RWPE2 (cell line): ENCODE results near the gene SMPD1.

Source experiments
- ATAC-seq: fragments of 200-7000 bp; cut with Tn5 transposase; 3 replicates; pipeline ENCODE4 v1.9.1; 2021; ENCODE audit warnings: low read depth
- DNase-seq: peaks from one replicate; pipeline ENCODE4 v3.0.0-alpha.2; 2020; ENCODE audit warnings: low spot score
- H3K27ac ChIP-seq: fragments of 450-650 bp; 2 replicates; pipeline ENCODE4 v1.5.1; 2017; ENCODE audit warnings: mild to moderate bottlenecking; ENCODE audit not compliant: poor library complexity, severe bottlenecking
- H3K27me3 ChIP-seq: fragments of 250-450 bp; sonication (Bioruptor Pico); 2 replicates; pipeline ENCODE4 v1.5.1; 2021; ENCODE audit warnings: mild to moderate bottlenecking, moderate library complexity; ENCODE audit not compliant: insufficient read depth, poor library complexity, severe bottlenecking
- H3K36me3 ChIP-seq: fragments of 250-450 bp; sonication (Bioruptor Pico); 2 replicates; pipeline ENCODE4 v1.5.1; 2020; ENCODE audit warnings: low read depth, mild to moderate bottlenecking, moderate library complexity
- H3K4me1 ChIP-seq: fragments of 250-450 bp; sonication (Bioruptor Pico); 2 replicates; pipeline ENCODE4 v1.5.1; 2021; ENCODE audit warnings: mild to moderate bottlenecking, moderate library complexity; ENCODE audit not compliant: insufficient read depth, poor library complexity, severe bottlenecking
- H3K4me3 ChIP-seq: fragments of 250-450 bp; sonication (Bioruptor Pico); 2 replicates; pipeline ENCODE4 v1.5.1; 2021; ENCODE audit warnings: mild to moderate bottlenecking, moderate library complexity; ENCODE audit not compliant: severe bottlenecking
- H3K9me3 ChIP-seq: fragments of 250-450 bp; sonication (Bioruptor Pico); 2 replicates; pipeline ENCODE4 v1.5.1; 2021; ENCODE audit warnings: mild to moderate bottlenecking, moderate library complexity; ENCODE audit not compliant: severe bottlenecking
- TF ChIP-seq, protein P1 (sequence below): fragments of 450-650 bp; IDR thresholded peaks from one replicate; pipeline ENCODE4 v1.5.1; 2017; ENCODE audit warnings: mild to moderate bottlenecking, moderate library complexity; ENCODE audit not compliant: poor library complexity, severe bottlenecking

The SMPD1 gene

DNA sequence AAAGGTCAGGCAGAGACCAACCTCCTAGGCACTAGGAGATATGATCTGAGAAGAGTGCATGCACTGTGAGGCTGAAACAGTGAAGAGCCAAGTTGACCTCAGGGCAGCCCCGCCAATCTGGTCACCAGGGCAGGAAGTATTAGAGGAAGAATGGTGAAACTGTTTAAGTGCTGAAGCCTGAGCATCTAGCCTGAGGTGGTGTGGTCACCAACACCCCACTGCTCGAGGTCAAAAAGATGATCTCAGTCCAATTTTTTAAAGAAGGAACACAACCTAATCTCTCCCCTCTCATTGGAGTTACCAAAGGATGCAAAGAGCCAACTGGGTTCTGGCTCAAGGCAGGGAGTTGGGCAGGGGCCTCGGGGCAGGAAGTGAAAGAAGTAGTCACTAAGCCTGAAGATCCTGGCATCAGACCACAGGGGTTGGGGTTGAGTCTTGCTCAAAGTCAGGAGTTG is 24.6 kb downstream of the SMPD1 start:
- Histone ChIP-seq H3K4me1 (peaks cover 3% of the 10 kb centered on the region), H3K27ac (no peak overlapping the region), H3K9me3 (no peaks in the 10 kb centered on the region), H3K27me3 (no peaks in the 10 kb centered on the region), H3K4me3 (no peak overlapping the region), H3K36me3 (no peaks in the 10 kb centered on the region)
- TF ChIP-seq, protein P1, sequence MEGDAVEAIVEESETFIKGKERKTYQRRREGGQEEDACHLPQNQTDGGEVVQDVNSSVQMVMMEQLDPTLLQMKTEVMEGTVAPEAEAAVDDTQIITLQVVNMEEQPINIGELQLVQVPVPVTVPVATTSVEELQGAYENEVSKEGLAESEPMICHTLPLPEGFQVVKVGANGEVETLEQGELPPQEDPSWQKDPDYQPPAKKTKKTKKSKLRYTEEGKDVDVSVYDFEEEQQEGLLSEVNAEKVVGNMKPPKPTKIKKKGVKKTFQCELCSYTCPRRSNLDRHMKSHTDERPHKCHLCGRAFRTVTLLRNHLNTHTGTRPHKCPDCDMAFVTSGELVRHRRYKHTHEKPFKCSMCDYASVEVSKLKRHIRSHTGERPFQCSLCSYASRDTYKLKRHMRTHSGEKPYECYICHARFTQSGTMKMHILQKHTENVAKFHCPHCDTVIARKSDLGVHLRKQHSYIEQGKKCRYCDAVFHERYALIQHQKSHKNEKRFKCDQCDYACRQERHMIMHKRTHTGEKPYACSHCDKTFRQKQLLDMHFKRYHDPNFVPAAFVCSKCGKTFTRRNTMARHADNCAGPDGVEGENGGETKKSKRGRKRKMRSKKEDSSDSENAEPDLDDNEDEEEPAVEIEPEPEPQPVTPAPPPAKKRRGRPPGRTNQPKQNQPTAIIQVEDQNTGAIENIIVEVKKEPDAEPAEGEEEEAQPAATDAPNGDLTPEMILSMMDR = no peak
- ATAC-seq (no peak), DNase-seq (no peak)

DNA sequence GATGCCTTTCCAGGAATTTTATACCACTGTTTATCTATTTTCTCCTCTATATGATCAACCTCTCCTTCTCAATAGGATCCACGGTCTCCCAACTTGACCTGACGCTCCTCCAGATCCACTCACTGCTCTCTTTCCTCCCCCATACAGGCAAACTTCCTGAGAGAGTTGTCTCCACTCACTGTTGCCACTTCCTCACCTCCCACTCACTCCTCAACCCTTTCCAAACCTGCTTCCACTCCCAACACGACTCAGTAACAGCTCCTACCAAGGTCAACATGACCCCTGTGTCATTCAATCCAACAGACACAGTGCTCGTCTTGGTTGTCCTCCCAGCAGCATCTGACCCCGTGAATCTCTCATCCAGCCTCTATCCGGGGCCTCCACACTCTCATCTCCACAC is 25.5 kb downstream of the SMPD1 start:
- Histone ChIP-seq H3K9me3 (no peaks in the 10 kb centered on the region), H3K27me3 (no peaks in the 10 kb centered on the region), H3K27ac (no peak overlapping the region), H3K4me3 (no peak overlapping the region), H3K36me3 (no peaks in the 10 kb centered on the region), H3K4me1 (peaks cover 3% of the 10 kb centered on the region)
- DNase-seq (no peak), ATAC-seq (no peak)
- TF ChIP-seq, protein P1 = no peak

DNA sequence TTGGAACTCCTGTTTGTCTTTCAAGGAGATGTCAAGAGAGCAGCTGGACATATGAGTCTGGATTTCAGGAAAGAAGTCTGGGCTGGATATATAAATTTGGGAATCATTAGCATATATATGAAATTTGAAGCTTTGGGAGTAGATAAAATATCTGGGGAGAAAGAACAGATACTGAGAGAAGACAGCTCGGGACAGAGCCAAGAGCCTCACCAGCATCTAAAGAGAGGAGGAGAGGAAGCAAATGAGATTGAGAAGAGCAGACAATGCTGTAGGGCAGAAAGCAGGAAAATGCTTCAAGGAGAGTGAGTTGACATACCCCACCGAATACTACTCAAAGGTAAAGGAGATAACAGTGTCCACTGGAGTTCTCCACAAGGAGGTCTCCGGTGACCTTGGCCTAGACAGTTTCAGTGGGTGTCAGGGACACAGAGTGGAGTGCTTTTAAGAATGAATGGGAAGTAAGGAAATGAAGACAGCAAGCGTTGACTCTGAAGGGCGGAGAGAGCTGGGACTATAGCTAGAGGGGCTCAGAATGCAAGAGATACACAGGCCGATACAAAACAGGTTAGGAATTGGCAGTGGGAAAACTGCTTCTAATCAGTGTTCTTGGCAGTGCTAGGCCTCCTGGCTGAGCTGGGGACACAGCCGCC is 27.8 kb downstream of the SMPD1 start:
- no peaks in the 10 kb centered on the region for H3K27me3 ChIP-seq
- no peak overlapping the region for H3K27ac ChIP-seq
- H3K9me3 ChIP-seq = no peaks in the 10 kb centered on the region
- ATAC-seq = peak; percentile 13; the same call in 1 of the 3 replicates
- no peaks in the 10 kb centered on the region for H3K36me3 ChIP-seq
- H3K4me1 ChIP-seq = peaks cover 3% of the 10 kb centered on the region
- TF ChIP-seq, protein P1 = no peak
- no peak for DNase-seq
- peak overlapping the region; percentile 100 for H3K4me3 ChIP-seq

DNA sequence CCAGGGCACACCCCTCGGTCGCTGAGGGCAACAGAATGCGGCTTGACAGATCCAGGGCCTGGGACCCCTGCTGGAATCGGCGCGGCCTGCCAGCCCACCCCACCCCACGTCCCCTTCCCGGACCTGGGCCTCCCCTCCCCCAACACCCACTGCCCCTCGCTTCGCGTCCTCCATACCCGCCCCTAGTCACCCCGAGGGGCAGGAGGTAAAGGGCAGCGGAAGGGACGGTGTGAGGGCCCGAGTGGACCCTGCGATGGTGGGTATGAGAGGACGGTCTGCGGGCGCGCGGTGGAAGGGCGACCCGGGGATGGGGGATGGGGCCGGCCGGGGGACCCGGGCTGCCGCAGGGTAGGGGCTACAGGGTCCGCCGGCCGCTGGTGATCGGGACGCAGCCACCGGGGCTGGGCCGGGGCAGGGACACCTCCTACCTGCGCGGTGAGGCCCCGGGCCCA is 28.3 kb downstream of the SMPD1 start:
- no peak overlapping the region for H3K27ac ChIP-seq
- H3K4me1 ChIP-seq = peaks cover 3% of the 10 kb centered on the region
- no peaks in the 10 kb centered on the region for H3K36me3 ChIP-seq
- no peaks in the 10 kb centered on the region for H3K27me3 ChIP-seq
- DNase-seq (no peak), ATAC-seq (peak; percentile 17; the same call in 2 of the 3 replicates)
- H3K9me3 ChIP-seq = no peaks in the 10 kb centered on the region
- peak overlapping the region; percentile 100 for H3K4me3 ChIP-seq
- TF ChIP-seq, protein P1 = no peak

DNA sequence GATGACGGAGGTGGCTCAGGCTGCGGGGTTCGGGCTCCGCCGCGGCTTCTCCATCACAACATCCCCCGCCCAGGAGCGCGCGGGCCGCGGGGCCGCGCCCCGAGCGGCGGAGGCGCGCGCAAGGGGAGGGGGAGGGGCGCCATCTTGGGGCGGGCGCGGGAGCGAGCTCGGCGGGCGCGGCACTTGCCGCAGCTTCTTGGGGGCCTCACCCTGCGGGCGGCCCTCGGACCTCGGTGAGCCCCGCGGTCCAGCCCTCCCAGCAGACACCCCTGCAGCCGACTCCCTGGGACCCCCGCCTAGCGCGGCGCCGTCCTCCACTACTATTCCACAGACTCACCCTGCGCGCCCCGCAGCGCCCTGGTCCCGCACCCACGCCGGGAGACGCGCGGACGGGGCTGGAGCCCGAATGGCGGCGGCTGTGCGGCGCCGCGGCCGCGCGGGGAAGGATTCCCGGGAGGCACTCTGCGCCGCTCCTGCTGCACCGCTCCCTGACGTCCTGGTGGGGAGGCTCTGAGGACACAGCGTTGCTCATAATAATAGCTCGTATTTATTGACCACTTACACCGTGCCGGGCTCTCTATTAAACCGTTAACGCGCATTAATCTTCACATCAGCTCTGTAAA is 28.8 kb downstream of the SMPD1 start, which contains the start of gene APBB1:
Gene APBB1 (minus strand): TSS at position 86 of the 623 bp plus-strand sequence. CDS start 7,747 bp downstream, outside the sequence.
- TF ChIP-seq, protein P1 = peak; percentile 10
- DNase-seq = no peak
- Histone ChIP-seq H3K27me3 (no peaks in the 10 kb centered on the region), H3K9me3 (no peaks in the 10 kb centered on the region), H3K4me3 (peak within 1 kb of the TSS; percentile 100), H3K36me3 (no peaks in the 10 kb centered on the region), H3K4me1 (peaks cover 3% of the 10 kb centered on the region), H3K27ac (no peak within 1 kb of the TSS)
- peak; percentile 78 for ATAC-seq
